HEK293 (cell line): ENCODE results near the gene HACD3.

Experiments used
- CTCF ChIA-PET: fragments of 350-600 bp; formaldehyde crosslinking; extraction: SDS; loops from one replicate; lab custom pipeline; 2021; ENCODE audit warnings: antibody characterized with exemption; lab: Yijun Ruan, JAX
- POLR2A ChIA-PET: fragments of 300-600 bp; formaldehyde crosslinking; extraction: SDS; loops from one replicate; lab custom pipeline; 2020; ENCODE audit warnings: antibody characterized with exemption, inconsistent platforms; lab: Yijun Ruan, JAX
- H3K27ac ChIP-seq: fragments of 200-500 bp; sonication (Bioruptor generic); 2 replicates; pipeline ENCODE4 v1.5.1; 2014; ENCODE audit warnings: low read depth, low read length, control low read depth, inconsistent platforms; ENCODE audit errors: extremely low read depth
- H3K36me3 ChIP-seq, 2 experiments: fragments of 200-500 bp in 1 of 2; sonication (Bioruptor generic) in 1 of 2; 1 replicate in 1 of 2; 2 replicates in 1 of 2; pipeline ENCODE4 v1.5.1; 2014 to 2017; ENCODE audit warnings: inconsistent platforms in 2 of 2, low read length in 2 of 2; ENCODE audit not compliant: control insufficient read depth in 2 of 2, insufficient read depth in 1 of 2
- H3K4me1 ChIP-seq: fragments of 200-500 bp; sonication (Bioruptor generic); 2 replicates; pipeline ENCODE4 v1.5.1; 2014; ENCODE audit warnings: mild to moderate bottlenecking, low read length, inconsistent platforms; ENCODE audit not compliant: control insufficient read depth, insufficient read depth
- H3K4me3 ChIP-seq: 2 replicates; pipeline ENCODE4 v1.5.1; 2011; ENCODE audit warnings: low read depth, mild to moderate bottlenecking, control low read depth, low read length, moderate library complexity
- H3K9me3 ChIP-seq: fragments of 200-500 bp; sonication (Bioruptor generic); 2 replicates; pipeline ENCODE4 v1.5.1; 2014; ENCODE audit warnings: low read depth, low read length, inconsistent platforms; ENCODE audit not compliant: control insufficient read depth, insufficient read depth
- FEZF1 ChIP-seq: fragments of 450-650 bp; formaldehyde crosslinking; IDR thresholded peaks from 2 replicates; pipeline ENCODE4 v1.5.1; 2016; ENCODE audit warnings: missing biosample characterization, missing genetic modification characterization
- HOXA7 ChIP-seq: sonication (generic); formaldehyde crosslinking; IDR thresholded peaks from 2 replicates; pipeline ENCODE4 v1.8.1; 2022; ENCODE audit warnings: missing genetic modification reagents, borderline replicate concordance
- KLF17 ChIP-seq: fragments of 450-650 bp; formaldehyde crosslinking; IDR thresholded peaks from 2 replicates; pipeline ENCODE4 v1.5.1; 2016; ENCODE audit warnings: missing biosample characterization, missing genetic modification characterization
- TRIM28 ChIP-seq: IDR thresholded peaks from 2 replicates; pipeline ENCODE4 v1.6.1; 2011; ENCODE audit warnings: low read length, control low read depth, borderline replicate concordance
- YY2 ChIP-seq: fragments of 450-650 bp; formaldehyde crosslinking; IDR thresholded peaks from 2 replicates; pipeline ENCODE4 v1.5.1; 2016; ENCODE audit warnings: missing biosample characterization, missing genetic modification characterization
- ZBTB49 ChIP-seq: fragments of 450-650 bp; formaldehyde crosslinking; IDR thresholded peaks from 2 replicates; pipeline ENCODE4 v1.5.1; 2016; ENCODE audit warnings: missing biosample characterization, missing genetic modification characterization, low read depth
- ZIC2 ChIP-seq: fragments of 450-650 bp; formaldehyde crosslinking; IDR thresholded peaks from 2 replicates; pipeline ENCODE4 v1.5.1; 2016; ENCODE audit warnings: missing biosample characterization, missing genetic modification characterization
- ZNF174 ChIP-seq: fragments of 450-650 bp; formaldehyde crosslinking; IDR thresholded peaks from 2 replicates; pipeline ENCODE4 v1.5.0; 2017; ENCODE audit warnings: missing biosample characterization, mild to moderate bottlenecking, missing genetic modification characterization
- ZNF221 ChIP-seq: fragments of 450-650 bp; formaldehyde crosslinking; IDR thresholded peaks from 2 replicates; pipeline ENCODE4 v1.5.1; 2017; ENCODE audit warnings: missing biosample characterization, missing genetic modification characterization, borderline replicate concordance
- ZNF239 ChIP-seq: fragments of 450-650 bp; formaldehyde crosslinking; IDR thresholded peaks from 2 replicates; pipeline ENCODE4 v1.5.1; 2016; ENCODE audit warnings: missing biosample characterization, missing genetic modification characterization
- ZNF24 ChIP-seq: fragments of 450-650 bp; formaldehyde crosslinking; IDR thresholded peaks from 2 replicates; pipeline ENCODE4 v1.5.1; 2016; ENCODE audit warnings: missing biosample characterization, missing genetic modification characterization
- ZNF266 ChIP-seq: fragments of 450-650 bp; formaldehyde crosslinking; IDR thresholded peaks from 2 replicates; pipeline ENCODE4 v1.5.1; 2016; ENCODE audit warnings: missing biosample characterization, missing genetic modification characterization, low read depth
- ZNF544 ChIP-seq: fragments of 450-650 bp; formaldehyde crosslinking; IDR thresholded peaks from 2 replicates; pipeline ENCODE4 v1.5.0; 2017; ENCODE audit warnings: missing biosample characterization, missing genetic modification characterization
- ZNF596 ChIP-seq: fragments of 450-650 bp; IDR thresholded peaks from 2 replicates; pipeline ENCODE4 v1.5.0; 2018; ENCODE audit warnings: missing biosample characterization, mild to moderate bottlenecking, missing genetic modification characterization, moderate library complexity
- ZNF645 ChIP-seq: fragments of 450-650 bp; formaldehyde crosslinking; IDR thresholded peaks from 2 replicates; pipeline ENCODE4; 2016; ENCODE audit warnings: missing biosample characterization, missing genetic modification characterization
- ZNF654 ChIP-seq: fragments of 450-650 bp; formaldehyde crosslinking; IDR thresholded peaks from 2 replicates; pipeline ENCODE4 v1.5.1; 2016; ENCODE audit warnings: low read depth, missing biosample characterization, missing genetic modification characterization
- ZNF791 ChIP-seq: fragments of 450-650 bp; formaldehyde crosslinking; IDR thresholded peaks from 2 replicates; pipeline ENCODE4 v1.5.1; 2016; ENCODE audit warnings: missing biosample characterization, missing genetic modification characterization
- ZSCAN23 ChIP-seq: fragments of 450-650 bp; formaldehyde crosslinking; IDR thresholded peaks from 2 replicates; pipeline ENCODE4 v1.5.1; 2016; ENCODE audit warnings: missing biosample characterization, missing genetic modification characterization
- TF ChIP-seq, protein P1 (sequence below): fragments of 450-650 bp; formaldehyde crosslinking; IDR thresholded peaks from 2 replicates; pipeline ENCODE4 v1.5.1; 2016; ENCODE audit warnings: missing biosample characterization, missing genetic modification characterization
- TF ChIP-seq, protein P2 (sequence below): fragments of 450-650 bp; formaldehyde crosslinking; IDR thresholded peaks from 2 replicates; pipeline ENCODE4 v1.5.1; 2017; ENCODE audit warnings: missing biosample characterization, missing genetic modification characterization

Gene HACD3

DNA sequence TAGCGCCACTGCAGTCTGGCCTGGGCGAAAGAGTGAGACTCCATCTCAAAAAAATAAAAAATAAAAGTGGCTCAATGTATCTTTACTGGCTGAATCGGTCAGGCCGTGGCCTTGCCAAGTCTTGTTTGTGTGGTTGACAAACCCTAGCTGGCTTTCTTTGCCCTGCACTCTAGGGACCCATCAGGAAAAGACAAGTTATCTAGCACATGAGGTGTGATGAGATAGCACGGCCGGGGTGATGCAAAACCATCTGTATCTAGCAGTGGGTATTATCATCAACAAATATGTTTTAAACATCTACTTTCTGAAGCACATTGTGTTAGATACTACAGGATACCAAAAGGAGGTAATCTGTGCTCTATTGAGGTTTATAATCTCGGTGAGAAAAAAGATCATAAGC is 8.9 kb upstream of the HACD3 start:
- TF ChIP-seq ZBTB49 (tag by site-specific recombination) (no peak), ZNF544 (tag by site-specific recombination) (no peak), YY2 (tag by site-specific recombination) (no peak), ZNF24 (tag by site-specific recombination) (no peak), ZNF596 (tag by site-specific recombination) (no peak), ZNF221 (tag by site-specific recombination) (no peak), ZIC2 (tag by site-specific recombination) (no peak)
- ChIA-PET POLR2A (no interaction called here), CTCF (no interaction called here)
- H3K4me1 ChIP-seq: peaks cover 8% of the 10 kb centered on the region; the same call in 1 of the 2 replicates
- H3K9me3 ChIP-seq: no peaks in the 10 kb centered on the region
- no peak overlapping the region for H3K27ac ChIP-seq
- no peaks in the 10 kb centered on the region for H3K36me3 ChIP-seq
- H3K4me3 ChIP-seq: no peak overlapping the region

DNA sequence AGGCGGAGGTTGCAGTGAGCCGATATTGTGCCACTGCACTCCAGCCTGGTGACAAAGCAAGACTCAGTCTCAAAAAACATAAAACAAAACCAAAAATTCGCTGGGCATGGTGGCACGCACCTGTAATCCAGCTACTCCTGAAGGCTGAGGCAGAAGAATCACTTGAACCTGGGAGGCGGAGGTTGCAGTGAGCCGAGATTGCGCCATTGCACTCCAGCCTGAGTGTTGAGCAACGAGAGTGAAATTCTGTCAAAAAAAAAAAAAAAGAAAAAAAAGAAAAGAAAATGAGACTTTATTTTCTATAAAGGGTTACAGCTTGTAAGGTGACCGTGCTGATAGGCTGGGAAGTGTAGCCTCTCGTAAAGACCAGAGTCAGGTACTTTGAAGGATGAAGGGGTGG is 6.0 kb upstream of the HACD3 start:
- Histone ChIP-seq H3K4me1 (no peaks in the 10 kb centered on the region), H3K27ac (no peak overlapping the region), H3K36me3 (no peaks in the 10 kb centered on the region)
- TF ChIP-seq ZNF654 (tag by site-specific recombination) (no peak), HOXA7 (CRISPR knock-in tag) (no peak), ZNF239 (tag by site-specific recombination) (no peak), ZSCAN23 (tag by site-specific recombination) (no peak), TRIM28 (no peak), KLF17 (tag by site-specific recombination) (no peak), ZNF174 (tag by site-specific recombination) (no peak), ZNF791 (tag by site-specific recombination) (no peak), ZNF645 (no peak), FEZF1 (tag by site-specific recombination) (no peak), ZNF266 (tag by site-specific recombination) (no peak)
- TF ChIP-seq, protein P1, sequence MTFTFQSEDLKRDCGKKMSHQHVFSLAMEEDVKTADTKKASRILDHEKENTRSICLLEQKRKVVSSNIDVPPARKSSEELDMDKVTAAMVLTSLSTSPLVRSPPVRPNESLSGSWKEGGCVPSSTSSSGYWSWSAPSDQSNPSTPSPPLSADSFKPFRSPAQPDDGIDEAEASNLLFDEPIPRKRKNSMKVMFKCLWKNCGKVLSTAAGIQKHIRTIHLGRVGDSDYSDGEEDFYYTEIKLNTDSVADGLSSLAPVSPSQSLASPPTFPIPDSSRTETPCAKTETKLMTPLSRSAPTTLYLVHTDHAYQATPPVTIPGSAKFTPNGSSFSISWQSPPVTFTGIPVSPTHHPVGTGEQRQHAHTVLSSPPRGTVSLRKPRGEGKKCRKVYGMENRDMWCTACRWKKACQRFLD (tag by site-specific recombination): no peak
- TF ChIP-seq, protein P2, sequence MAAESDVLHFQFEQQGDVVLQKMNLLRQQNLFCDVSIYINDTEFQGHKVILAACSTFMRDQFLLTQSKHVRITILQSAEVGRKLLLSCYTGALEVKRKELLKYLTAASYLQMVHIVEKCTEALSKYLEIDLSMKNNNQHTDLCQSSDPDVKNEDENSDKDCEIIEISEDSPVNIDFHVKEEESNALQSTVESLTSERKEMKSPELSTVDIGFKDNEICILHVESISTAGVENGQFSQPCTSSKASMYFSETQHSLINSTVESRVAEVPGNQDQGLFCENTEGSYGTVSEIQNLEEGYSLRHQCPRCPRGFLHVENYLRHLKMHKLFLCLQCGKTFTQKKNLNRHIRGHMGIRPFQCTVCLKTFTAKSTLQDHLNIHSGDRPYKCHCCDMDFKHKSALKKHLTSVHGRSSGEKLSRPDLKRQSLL (tag by site-specific recombination): no peak
- TF ChIP-seq, all 188 proteins: peak for 0
- Histone ChIP-seq H3K4me3 (no peak overlapping the region), H3K9me3 (no peaks in the 10 kb centered on the region)
- ChIA-PET POLR2A (no interaction called here), CTCF (no interaction called here)
